Ascending aorta (tissue), 2 donors: ENCODE data around the gene CAPS. TPM values are rescaled to one million over a fixed set of nuclear protein-coding genes. Genes with fewer than 3 reads are reported as not detected.

Experiments used
- DNase-seq, 2 donors: peaks; one replicate each; pipeline ENCODE4 v3.0.0-alpha.2; 2019; ENCODE audit warnings: low spot score in 2 of 2
- H3K27ac ChIP-seq, 2 donors: fragments of 200-600 bp; sonication (generic); one replicate each; pipeline ENCODE4 v1.5.1; 2016 to 2017; ENCODE audit warnings: mild to moderate bottlenecking in 1 of 2
- H3K27me3 ChIP-seq: fragments of 200-600 bp; sonication (generic); one replicate; pipeline ENCODE4 v1.5.1; 2017
- H3K36me3 ChIP-seq, 2 donors: fragments of 200-600 bp; sonication (generic); one replicate each; pipeline ENCODE4 v1.5.1; 2016
- H3K4me1 ChIP-seq, 2 donors: fragments of 200-600 bp; sonication (generic); one replicate each; pipeline ENCODE4 v1.5.1; 2016 to 2017; ENCODE audit warnings: mild to moderate bottlenecking in 1 of 2
- H3K4me3 ChIP-seq, 2 donors: fragments of 200-600 bp; sonication (generic); one replicate each; pipeline ENCODE4 v1.5.1; 2016 to 2017; ENCODE audit warnings: mild to moderate bottlenecking in 1 of 2
- H3K9me3 ChIP-seq, 2 donors: fragments of 200-600 bp; sonication (generic); one replicate each; pipeline ENCODE4 v1.5.1; 2016
- CTCF ChIP-seq, 3 experiments: fragments of 200-600 bp in 2 of 3; fragments of 450-650 bp in 1 of 3; sonication (generic) in 2 of 3; IDR thresholded peaks; one replicate each; pipeline ENCODE4 v1.5.1; 2016 to 2019; ENCODE audit warnings: antibody characterized with exemption in 3 of 3, mild to moderate bottlenecking in 1 of 3, moderate library complexity in 1 of 3
- intact Hi-C: fragments of 100-400 bp; cut with DNase I; formaldehyde crosslinking; loops from one replicate; pipeline ENCODE4 v1.15.1; 2023
- total RNA-seq: library from RNA; depleted of rRNA; stranded (reverse); fragments of >200 nt; gene quantifications from one replicate; pipeline ENCODE4 v1.1.0, GENCODE V29; 2016

The CAPS gene
- total RNA-seq, 1 donor from 2014 or later: 8.1 TPM

- H3K4me1 ChIP-seq: peaks cover 1 to 15% of the 10 kb centered on the region in 2 donors
- H3K36me3 ChIP-seq: peaks cover 19 to 23% of the 10 kb centered on the region in 2 donors
- TF ChIP-seq CTCF (IDR thresholded peaks at IDR 0.05): no peak
- DNase-seq: no peak
- H3K27me3 ChIP-seq: no peaks in the 10 kb centered on the region
- intact Hi-C loops: loop anchor here (5.0 to 10.0 kb wide), 4 partner anchors 212 to 845 kb away; partner anchors contain the start of genes ALKBH7, KHSRP and RFX2
- H3K9me3 ChIP-seq: no peaks in the 10 kb centered on the region
- no peak overlapping the region for H3K4me3 ChIP-seq
- no peak overlapping the region for H3K27ac ChIP-seq
These were observed 14.1 kb upstream of the CAPS start for GRCh38 chr19:5899728-5900526.

DNA sequence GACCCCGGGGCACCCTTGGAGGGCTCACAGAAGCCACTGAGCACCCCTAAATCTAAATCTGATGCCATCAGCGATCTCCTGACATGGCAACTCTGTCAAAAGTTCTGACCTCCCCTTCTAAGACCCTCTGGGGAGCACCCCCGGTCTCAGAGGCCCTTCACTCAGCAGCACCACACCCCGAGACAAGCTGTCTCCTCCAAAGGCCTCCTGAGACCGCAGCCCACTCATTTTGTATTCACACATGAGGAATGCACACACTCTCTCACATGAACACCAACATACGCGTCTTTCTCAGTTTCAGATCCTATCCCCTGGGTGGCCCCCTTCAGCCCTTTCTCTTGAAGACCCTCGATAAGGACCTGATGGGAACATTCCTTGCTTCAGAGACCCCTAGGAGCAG, 13.1 kb upstream of the CAPS start:
- no peak overlapping the region for H3K27ac ChIP-seq
- intact Hi-C loops: loop anchor here (5.0 to 10.0 kb wide), 4 partner anchors 211 to 844 kb away; partner anchors contain the start of genes ALKBH7, KHSRP and RFX2
- DNase-seq: no peak
- H3K27me3 ChIP-seq: no peaks in the 10 kb centered on the region
- no peak overlapping the region for H3K4me3 ChIP-seq
- TF ChIP-seq CTCF (IDR thresholded peaks at IDR 0.05): no peak
- H3K36me3 ChIP-seq: peaks cover 12% of the 10 kb centered on the region in 2 donors
- H3K4me1 ChIP-seq: peaks cover 5 to 20% of the 10 kb centered on the region in 2 donors
- no peaks in the 10 kb centered on the region for H3K9me3 ChIP-seq

DNA sequence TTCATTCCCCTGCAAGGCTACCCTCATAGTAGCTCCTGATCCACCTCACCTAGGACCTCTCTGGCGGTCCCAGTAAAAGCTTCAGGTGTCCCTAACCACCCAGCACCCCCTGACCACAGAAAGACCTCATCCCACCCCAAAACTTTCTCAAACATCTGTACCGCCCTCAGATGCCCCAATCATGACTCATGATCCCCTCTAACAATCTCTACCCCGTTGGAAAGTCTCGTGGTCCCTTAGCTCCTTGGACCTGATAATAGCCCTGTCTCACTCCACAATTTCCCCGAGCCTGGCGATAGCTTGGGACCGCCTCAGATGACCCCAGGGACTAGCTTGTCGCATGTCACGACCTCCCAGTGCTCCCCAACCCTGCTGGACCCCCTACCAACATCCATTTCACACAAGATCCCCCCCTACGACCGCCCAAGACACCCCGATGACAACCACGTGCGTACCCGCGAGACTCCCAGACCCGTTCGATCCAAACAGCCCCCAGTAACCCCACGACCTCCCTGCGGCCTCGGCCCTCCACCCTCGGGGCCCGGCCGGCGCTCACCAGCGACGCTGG, 10.9 kb upstream of the CAPS start:
- TF ChIP-seq CTCF (IDR thresholded peaks at IDR 0.05): no peak
- Histone ChIP-seq H3K27me3 (no peaks in the 10 kb centered on the region), H3K4me3 (peak overlapping the region; percentile 98 to 99), H3K9me3 (no peaks in the 10 kb centered on the region), H3K4me1 (peaks cover 5 to 25% of the 10 kb centered on the region in 2 donors), H3K36me3 (peaks cover 0 to 4% of the 10 kb centered on the region in 2 donors), H3K27ac (peak overlapping the region; percentile 63 to 93)
- DNase-seq: no peak
- intact Hi-C loops: loop anchor here (1.0 to 10.0 kb wide), 6 partner anchors 99 to 842 kb away; partner anchors contain the start of genes ALKBH7, HSD11B1L, KHSRP and MICOS13

DNA sequence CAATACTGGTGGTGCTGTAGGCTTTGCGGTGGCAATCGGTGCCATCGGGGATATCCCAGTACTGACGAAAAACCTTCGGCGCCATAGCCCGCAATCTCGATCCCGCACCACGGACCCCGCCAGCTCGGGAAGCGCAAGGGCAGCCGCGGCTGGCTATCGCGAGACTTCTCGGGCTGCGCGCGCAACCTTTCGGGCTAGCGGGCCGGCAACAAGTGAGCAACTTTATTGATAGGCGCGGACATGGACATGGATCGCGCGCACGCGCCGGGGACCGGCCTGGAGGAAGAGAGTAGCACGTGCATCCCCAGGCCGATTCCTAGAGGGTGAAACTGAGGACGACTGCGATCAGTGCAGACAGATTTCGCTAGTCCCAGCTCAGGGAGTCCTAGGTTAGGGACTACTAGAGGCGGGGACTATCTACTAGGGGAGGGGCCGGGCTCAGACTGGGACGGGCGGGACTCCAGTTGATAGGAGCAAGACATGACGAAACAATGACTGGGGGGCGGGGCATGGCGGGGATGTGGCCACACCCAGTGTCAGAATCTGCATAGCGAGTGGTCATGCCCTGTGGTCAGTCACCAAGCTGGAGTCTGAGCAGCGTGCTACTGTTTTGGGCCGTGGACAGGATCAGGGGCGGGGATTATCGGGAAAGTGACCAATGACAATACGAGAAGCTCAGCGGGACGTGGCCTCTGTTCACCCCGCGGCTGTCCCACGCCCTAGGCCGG, 10.3 kb upstream of the CAPS start, which contains the start of gene NDUFA11:
NDUFA11 (minus strand) TSS at position 167 of the 728 bp plus-strand sequence; CDS start at position 85, 82 bp downstream.
- Histone ChIP-seq H3K36me3 (peaks cover 0 to 5% of the 10 kb centered on the region in 2 donors), H3K9me3 (no peaks in the 10 kb centered on the region), H3K4me3 (peak within 1 kb of the TSS; percentile 98 to 99), H3K27ac (peak within 1 kb of the TSS; percentile 63 to 93), H3K27me3 (no peaks in the 10 kb centered on the region), H3K4me1 (peaks cover 5 to 25% of the 10 kb centered on the region in 2 donors)
- no peak for TF ChIP-seq CTCF (IDR thresholded peaks at IDR 0.05)
- intact Hi-C loops: loop anchor here (1.0 to 10.0 kb wide), 9 partner anchors 51 to 841 kb away; partner anchors contain the start of genes ALKBH7, HSD11B1L, KHSRP and MICOS13
- peak in 1 of 2 donors; percentile 100 for DNase-seq
